Liver (tissue), 9 donors: Measurements from ENCODE around the gene OR2AT4. TPM values are rescaled to one million over a fixed set of nuclear protein-coding genes. Genes with fewer than 3 reads are reported as not detected.

Experiments used
- DNase-seq: peaks from one replicate; pipeline ENCODE4 v3.0.0-alpha.2; 2017; ENCODE audit warnings: low spot score
- H3K27ac ChIP-seq, 2 donors: one replicate each; pipeline ENCODE4 v1.7.0; 2013; ENCODE audit warnings: inconsistent platforms in 2 of 2, low read length in 2 of 2, control low read depth in 1 of 2, low read depth in 1 of 2, mild to moderate bottlenecking in 1 of 2
- H3K27me3 ChIP-seq, 4 donors: one replicate each; pipeline versions ENCODE4 v1.6.1 to v1.7.0; 2013; ENCODE audit warnings: low read length in 3 of 4, inconsistent platforms in 1 of 4, mild to moderate bottlenecking in 1 of 4, moderate library complexity in 1 of 4; ENCODE audit not compliant: control insufficient read depth in 4 of 4, insufficient read depth in 4 of 4
- H3K36me3 ChIP-seq, 4 donors: one replicate each; pipeline versions ENCODE4 v1.6.1 to v1.7.0; 2013; ENCODE audit warnings: low read length in 3 of 4, mild to moderate bottlenecking in 3 of 4, low read depth in 1 of 4, moderate library complexity in 1 of 4; ENCODE audit not compliant: control insufficient read depth in 4 of 4, insufficient read depth in 3 of 4
- H3K4me1 ChIP-seq, 4 donors: one replicate each; pipeline versions ENCODE4 v1.6.1 to v1.7.0; 2013; ENCODE audit warnings: low read length in 3 of 4, mild to moderate bottlenecking in 3 of 4, moderate library complexity in 1 of 4; ENCODE audit not compliant: control insufficient read depth in 4 of 4, insufficient read depth in 4 of 4
- H3K4me3 ChIP-seq, 3 donors: one replicate each; pipeline versions ENCODE4 v1.6.1 to v1.7.0; 2013; ENCODE audit warnings: low read length in 3 of 3, control low read depth in 1 of 3, low read depth in 1 of 3, mild to moderate bottlenecking in 1 of 3
- H3K9ac ChIP-seq, 2 donors: one replicate each; pipeline ENCODE4 v1.7.0; 2013; ENCODE audit warnings: low read length in 2 of 2, mild to moderate bottlenecking in 2 of 2, moderate library complexity in 2 of 2, control low read depth in 1 of 2, low read depth in 1 of 2
- H3K9me3 ChIP-seq, 4 donors: one replicate each; pipeline versions ENCODE4 v1.6.1 to v1.7.0; 2013; ENCODE audit warnings: low read length in 3 of 4; ENCODE audit not compliant: control insufficient read depth in 4 of 4
- ATF3 ChIP-seq: IDR thresholded peaks from 2 replicates; pipeline ENCODE4 v1.6.1; 2016; ENCODE audit warnings: antibody characterized with exemption
- CTCF ChIP-seq: fragments of 150-350 bp; IDR thresholded peaks from 2 replicates; pipeline ENCODE4 v1.5.1; 2017; ENCODE audit warnings: improper control_type of control experiment, low read depth, low read length; ENCODE audit not compliant: missing input control
- EGR1 ChIP-seq, 2 donors: IDR thresholded peaks; 2 replicates each; pipeline ENCODE4 v1.6.1; 2016 to 2018; ENCODE audit warnings: antibody characterized with exemption in 2 of 2, low read depth in 2 of 2
- FOXA1 ChIP-seq: IDR thresholded peaks from 2 replicates; pipeline ENCODE4 v1.6.1; 2016; ENCODE audit warnings: antibody characterized with exemption
- FOXA2 ChIP-seq: IDR thresholded peaks from 2 replicates; pipeline ENCODE4 v1.6.1; 2016; ENCODE audit warnings: antibody characterized with exemption
- HNF4A ChIP-seq, 2 donors: conservative IDR thresholded peaks; 2 replicates each; pipeline ENCODE4 v1.6.1; 2016; ENCODE audit warnings: antibody characterized with exemption in 2 of 2, mild to moderate bottlenecking in 2 of 2
- HNF4G ChIP-seq: IDR thresholded peaks from 2 replicates; pipeline ENCODE4 v1.6.1; 2016; ENCODE audit warnings: antibody characterized with exemption
- JUND ChIP-seq, 2 donors: IDR thresholded peaks; 2 replicates each; pipeline ENCODE4 v1.6.1; 2016; ENCODE audit warnings: antibody characterized with exemption in 2 of 2
- MAX ChIP-seq: IDR thresholded peaks from 2 replicates; pipeline ENCODE4 v1.6.1; 2016; ENCODE audit warnings: antibody characterized with exemption
- NR2F2 ChIP-seq: IDR thresholded peaks from 2 replicates; pipeline ENCODE4 v1.6.1; 2016; ENCODE audit warnings: antibody characterized with exemption
- RAD21 ChIP-seq, 2 donors: IDR thresholded peaks; 2 replicates each; pipeline ENCODE4 v1.6.1; 2016; ENCODE audit warnings: antibody characterized with exemption in 2 of 2, mild to moderate bottlenecking in 2 of 2
- REST ChIP-seq: IDR thresholded peaks from 2 replicates; pipeline ENCODE4 v1.6.1; 2016; ENCODE audit warnings: antibody characterized with exemption, mild to moderate bottlenecking
- RXRA ChIP-seq, 2 donors: IDR thresholded peaks; 2 replicates each; pipeline ENCODE4 v1.6.1; 2017 to 2018; ENCODE audit warnings: antibody characterized with exemption in 2 of 2, mild to moderate bottlenecking in 1 of 2
- SP1 ChIP-seq: IDR thresholded peaks from 2 replicates; pipeline ENCODE4 v1.6.1; 2018; ENCODE audit warnings: antibody characterized with exemption, mild to moderate bottlenecking
- TAF1 ChIP-seq: conservative IDR thresholded peaks from 2 replicates; pipeline ENCODE4 v1.6.1; 2016; ENCODE audit warnings: antibody characterized with exemption, mild to moderate bottlenecking
- YY1 ChIP-seq: IDR thresholded peaks from 2 replicates; pipeline ENCODE4 v1.6.1; 2016; ENCODE audit warnings: antibody characterized with exemption, mild to moderate bottlenecking
- ZBTB33 ChIP-seq: IDR thresholded peaks from 2 replicates; pipeline ENCODE4 v1.6.1; 2016; ENCODE audit warnings: antibody characterized with exemption
- WGBS: extraction: QIAGEN DNeasy Blood & Tissue Kit; methylation state at CpG from one replicate; pipeline ENCODE4 v1.1.7; 2013; 5-methylcytosine and 5-hydroxymethylcytosine counted together
- polyA plus RNA-seq, 2 donors: library from polyadenylated mRNA; stranded (reverse) in 1 of 2; unstranded in 1 of 2; fragments of 200-250 nt in 1 of 2; fragments of >200 nt in 1 of 2; fragmentation: Nextera tagmentation in 1 of 2; extraction: Ambion mirVana in 1 of 2; gene quantifications; one replicate each; pipeline versions ENCODE4 v1.2.1 to v1.2.3, GENCODE V29; 2013 to 2015
- total RNA-seq, 2 donors: library from RNA; depleted of rRNA; stranded (reverse); fragments of >200 nt; gene quantifications; one replicate each; pipeline ENCODE4 v1.2.3, GENCODE V29; 2014
- donor health status: healthy.
- donor health status: healthy.
- donor health status: healthy.
- donor health status: healthy.
- donor health status: healthy.

The OR2AT4 gene
- total and polyA plus RNA-seq, 4 donors, result not detected

- no peak overlapping the region for H3K4me3 ChIP-seq
- H3K36me3 ChIP-seq, result no peaks in the 10 kb centered on the region
- H3K27me3 ChIP-seq, result no peaks in the 10 kb centered on the region
- no peaks in the 10 kb centered on the region for H3K9me3 ChIP-seq
- no peaks in the 10 kb centered on the region for H3K4me1 ChIP-seq
- no peak overlapping the region for H3K9ac ChIP-seq
- no peak overlapping the region for H3K27ac ChIP-seq
- DNase-seq, result no peak
- no peak for TF ChIP-seq RXRA (IDR thresholded peaks at IDR 0.05)
- no peak for TF ChIP-seq REST
- no peak for TF ChIP-seq HNF4A (conservative IDR thresholded peaks at IDR 0.05)
- no peak for TF ChIP-seq ZBTB33
- no peak for TF ChIP-seq FOXA2
- no peak for TF ChIP-seq MAX
- no peak for TF ChIP-seq YY1
- no peak for TF ChIP-seq TAF1
- no peak for TF ChIP-seq HNF4G
- TF ChIP-seq EGR1 (IDR thresholded peaks at IDR 0.05; ENCODE audit: low read depth in 2 of 2), result no peak
- TF ChIP-seq JUND (IDR thresholded peaks at IDR 0.05), result no peak
- no peak for TF ChIP-seq FOXA1
These were observed 37.4 kb downstream of the OR2AT4 start for GRCh38 chr11:75059299-75059698.

- no peaks in the 10 kb centered on the region for H3K4me1 ChIP-seq
- H3K36me3 ChIP-seq, result no peaks in the 10 kb centered on the region
- no peak overlapping the region for H3K27ac ChIP-seq
- no peak for TF ChIP-seq NR2F2
- no peak for TF ChIP-seq YY1
- no peak for TF ChIP-seq ATF3
- no peak for TF ChIP-seq RXRA (IDR thresholded peaks at IDR 0.05)
- no peak for TF ChIP-seq CTCF
- TF ChIP-seq ZBTB33, result no peak
- TF ChIP-seq JUND (IDR thresholded peaks at IDR 0.05), result no peak
- TF ChIP-seq HNF4A (conservative IDR thresholded peaks at IDR 0.05), result no peak
- TF ChIP-seq RAD21 (IDR thresholded peaks at IDR 0.05), result no peak
- TF ChIP-seq HNF4G, result no peak
- no peak for TF ChIP-seq MAX
- no peak for TF ChIP-seq EGR1 (IDR thresholded peaks at IDR 0.05; ENCODE audit: low read depth in 2 of 2)
- no peak for TF ChIP-seq SP1
- TF ChIP-seq REST, result no peak
- no peak for TF ChIP-seq FOXA2
- no peak for TF ChIP-seq TAF1
- DNase-seq, result no peak
- peaks cover 0 to 5% (median 0%) of the 10 kb centered on the region in 4 donors for H3K9me3 ChIP-seq
- H3K4me3 ChIP-seq, result no peak overlapping the region
- no peaks in the 10 kb centered on the region for H3K27me3 ChIP-seq
- H3K9ac ChIP-seq, result no peak overlapping the region
- WGBS, result 88% methylated on average over 3 of the region's 3 CpGs
These were observed 39.9 kb downstream of the OR2AT4 start for GRCh38 chr11:75056814-75057213.
